ENCODE data around the gene PDE4D. TPM values are rescaled to one million over a fixed set of nuclear protein-coding genes. Genes with fewer than 3 reads are reported as not detected.

The PDE4D gene
- total RNA-seq, 2 experiments from 2014 or later, result 75.5 to 80.7 TPM

DNA sequence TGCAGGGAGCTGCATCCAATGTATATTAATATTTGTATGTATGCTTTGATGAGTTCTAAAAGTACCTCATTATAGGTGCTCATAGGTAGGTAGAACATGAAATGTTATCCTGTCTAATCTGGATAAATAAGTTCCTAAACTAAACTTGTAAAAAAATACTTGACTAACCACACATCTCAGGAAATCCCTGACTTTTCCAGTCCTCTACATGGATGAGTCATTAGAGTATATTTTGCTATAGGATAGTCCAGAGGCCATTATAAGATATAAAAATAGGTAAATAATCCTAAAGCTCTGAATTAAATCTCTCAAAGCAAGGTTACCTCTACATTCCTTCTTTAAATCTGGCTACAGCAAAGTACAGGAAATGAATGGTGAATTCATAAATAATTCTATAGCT, 906.3 kb downstream of the PDE4D start:
- POLR2A ChIA-PET, result interaction anchor here (1.1 kb wide), 1 partner anchor 12 kb away, joined by 3 read pairs; no protein-coding TSS in a partner anchor
- TF ChIP-seq, protein P1, sequence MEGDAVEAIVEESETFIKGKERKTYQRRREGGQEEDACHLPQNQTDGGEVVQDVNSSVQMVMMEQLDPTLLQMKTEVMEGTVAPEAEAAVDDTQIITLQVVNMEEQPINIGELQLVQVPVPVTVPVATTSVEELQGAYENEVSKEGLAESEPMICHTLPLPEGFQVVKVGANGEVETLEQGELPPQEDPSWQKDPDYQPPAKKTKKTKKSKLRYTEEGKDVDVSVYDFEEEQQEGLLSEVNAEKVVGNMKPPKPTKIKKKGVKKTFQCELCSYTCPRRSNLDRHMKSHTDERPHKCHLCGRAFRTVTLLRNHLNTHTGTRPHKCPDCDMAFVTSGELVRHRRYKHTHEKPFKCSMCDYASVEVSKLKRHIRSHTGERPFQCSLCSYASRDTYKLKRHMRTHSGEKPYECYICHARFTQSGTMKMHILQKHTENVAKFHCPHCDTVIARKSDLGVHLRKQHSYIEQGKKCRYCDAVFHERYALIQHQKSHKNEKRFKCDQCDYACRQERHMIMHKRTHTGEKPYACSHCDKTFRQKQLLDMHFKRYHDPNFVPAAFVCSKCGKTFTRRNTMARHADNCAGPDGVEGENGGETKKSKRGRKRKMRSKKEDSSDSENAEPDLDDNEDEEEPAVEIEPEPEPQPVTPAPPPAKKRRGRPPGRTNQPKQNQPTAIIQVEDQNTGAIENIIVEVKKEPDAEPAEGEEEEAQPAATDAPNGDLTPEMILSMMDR (IDR thresholded peaks at IDR 0.05), result no peak
- no peaks in the 10 kb centered on the region for H3K27me3 Mint-ChIP-seq
- intact Hi-C loops (cut with micrococcal nuclease), result no loop called here
- ATAC-seq, result no peak
- peaks cover 62% of the 10 kb centered on the region for H3K36me3 Mint-ChIP-seq (ENCODE audit: low read depth)
- CTCF ChIA-PET, result interaction anchor here (1.1 kb wide), 1 partner anchor 96 kb away, joined by 3 read pairs; no protein-coding TSS in a partner anchor
- no peaks in the 10 kb centered on the region for H3K9me3 Mint-ChIP-seq
- H3K4me1 Mint-ChIP-seq (ENCODE audit: low read depth), result peaks cover 5% of the 10 kb centered on the region
- no peak for DNase-seq
- no peak overlapping the region for H3K27ac Mint-ChIP-seq
- H3K4me3 Mint-ChIP-seq, result no peak overlapping the region

DNA sequence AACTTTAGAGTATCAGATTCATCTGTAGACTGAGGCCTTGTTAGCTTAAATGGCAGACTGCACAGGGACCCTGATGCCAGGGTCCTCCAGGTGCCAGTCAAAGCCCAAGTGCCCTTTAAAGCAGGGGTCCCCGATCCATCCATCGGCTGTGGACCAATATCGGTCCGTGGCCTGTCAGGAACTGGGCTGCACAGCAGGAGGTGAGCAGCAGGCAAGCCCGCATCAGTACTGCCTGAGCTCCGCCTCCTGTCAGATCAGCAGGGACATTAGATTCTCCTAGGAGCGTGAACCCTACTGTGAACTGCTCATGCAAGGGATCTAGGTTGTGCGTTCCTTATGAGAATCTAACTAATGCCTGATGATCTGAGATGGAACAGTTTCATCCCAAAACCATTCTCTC, 907.2 kb downstream of the PDE4D start:
- Mint-ChIP-seq H3K4me1 (ENCODE audit: low read depth) (peaks cover 2% of the 10 kb centered on the region), H3K27ac (no peak overlapping the region), H3K9me3 (no peaks in the 10 kb centered on the region), H3K27me3 (no peaks in the 10 kb centered on the region), H3K4me3 (no peak overlapping the region), H3K36me3 (ENCODE audit: low read depth) (peaks cover 58% of the 10 kb centered on the region)
- ATAC-seq (no peak), DNase-seq (no peak)
- POLR2A ChIA-PET, result no interaction called here
- intact Hi-C loops (cut with micrococcal nuclease), result no loop called here
- TF ChIP-seq, protein P1 (IDR thresholded peaks at IDR 0.05), result no peak
- CTCF ChIA-PET, result interaction anchor here (1.3 to 3.4 kb wide), 3 partner anchors 13 to 202 kb away, joined by 3 to 16 read pairs (median 8); no protein-coding TSS in a partner anchor

DNA sequence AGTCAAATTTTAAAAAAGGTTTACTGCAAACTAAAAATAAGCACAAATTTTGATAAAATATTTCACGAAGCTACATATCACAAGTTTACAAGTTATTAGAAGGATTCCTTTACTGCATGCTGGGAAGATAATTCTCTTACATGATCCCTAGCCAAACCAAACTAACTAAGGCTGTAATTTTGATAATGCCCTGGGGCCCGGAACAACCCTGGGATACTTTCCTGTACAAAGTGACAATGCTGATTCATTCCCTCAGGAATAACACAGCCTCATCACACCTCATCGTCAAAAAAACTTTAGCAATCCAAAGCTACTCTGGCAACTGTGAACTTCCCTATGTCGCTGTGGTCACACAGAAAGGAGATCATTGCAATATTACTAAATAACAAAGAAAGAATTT, 907.8 kb downstream of the PDE4D start:
- H3K4me3 Mint-ChIP-seq, result no peak overlapping the region
- TF ChIP-seq, protein P1 (IDR thresholded peaks at IDR 0.05), result no peak
- no peak overlapping the region for H3K27ac Mint-ChIP-seq
- no peaks in the 10 kb centered on the region for H3K4me1 Mint-ChIP-seq (ENCODE audit: low read depth)
- ChIA-PET CTCF (interaction anchor here (1.3 to 3.4 kb wide), 3 partner anchors 13 to 203 kb away, joined by 3 to 16 read pairs (median 8); no protein-coding TSS in a partner anchor), POLR2A (no interaction called here)
- intact Hi-C loops (cut with micrococcal nuclease), result no loop called here
- no peaks in the 10 kb centered on the region for H3K9me3 Mint-ChIP-seq
- peaks cover 59% of the 10 kb centered on the region for H3K36me3 Mint-ChIP-seq (ENCODE audit: low read depth)
- H3K27me3 Mint-ChIP-seq, result no peaks in the 10 kb centered on the region
- DNase-seq (no peak), ATAC-seq (no peak)

DNA sequence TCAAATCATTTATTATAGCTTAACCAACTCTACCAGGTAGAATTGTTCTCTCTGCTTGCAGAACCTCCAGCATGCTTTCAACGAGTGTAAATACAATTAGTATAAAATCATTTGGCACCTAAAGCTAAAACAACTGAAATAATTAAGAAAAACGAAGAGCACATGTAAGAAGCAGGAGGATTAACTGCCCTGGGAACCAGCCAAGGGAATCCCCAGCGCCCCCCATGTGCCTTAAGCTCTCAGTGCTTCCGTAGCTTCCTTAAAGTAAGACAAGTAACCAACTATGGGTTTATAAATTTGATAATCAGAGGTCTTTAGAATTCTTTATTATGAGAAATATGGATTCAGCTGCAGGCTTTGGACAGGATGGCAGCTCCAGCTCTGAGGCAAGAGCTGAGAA, 908.2 kb downstream of the PDE4D start:
- H3K27ac Mint-ChIP-seq, result no peak overlapping the region
- H3K4me1 Mint-ChIP-seq (ENCODE audit: low read depth), result peaks cover 2% of the 10 kb centered on the region
- H3K27me3 Mint-ChIP-seq, result no peaks in the 10 kb centered on the region
- TF ChIP-seq, protein P1 (IDR thresholded peaks at IDR 0.05), result no peak
- no peak overlapping the region for H3K4me3 Mint-ChIP-seq
- no peak for DNase-seq
- ATAC-seq, result no peak
- peaks cover 60% of the 10 kb centered on the region for H3K36me3 Mint-ChIP-seq (ENCODE audit: low read depth)
- intact Hi-C loops (cut with micrococcal nuclease), result no loop called here
- CTCF ChIA-PET, result interaction anchor here (0.9 to 3.4 kb wide), 4 partner anchors 14 to 203 kb away, joined by 3 to 16 read pairs (median 6); no protein-coding TSS in a partner anchor
- POLR2A ChIA-PET, result interaction anchor here (0.6 kb wide), 1 partner anchor 96 kb away, joined by 3 read pairs; no protein-coding TSS in a partner anchor
- no peaks in the 10 kb centered on the region for H3K9me3 Mint-ChIP-seq

DNA sequence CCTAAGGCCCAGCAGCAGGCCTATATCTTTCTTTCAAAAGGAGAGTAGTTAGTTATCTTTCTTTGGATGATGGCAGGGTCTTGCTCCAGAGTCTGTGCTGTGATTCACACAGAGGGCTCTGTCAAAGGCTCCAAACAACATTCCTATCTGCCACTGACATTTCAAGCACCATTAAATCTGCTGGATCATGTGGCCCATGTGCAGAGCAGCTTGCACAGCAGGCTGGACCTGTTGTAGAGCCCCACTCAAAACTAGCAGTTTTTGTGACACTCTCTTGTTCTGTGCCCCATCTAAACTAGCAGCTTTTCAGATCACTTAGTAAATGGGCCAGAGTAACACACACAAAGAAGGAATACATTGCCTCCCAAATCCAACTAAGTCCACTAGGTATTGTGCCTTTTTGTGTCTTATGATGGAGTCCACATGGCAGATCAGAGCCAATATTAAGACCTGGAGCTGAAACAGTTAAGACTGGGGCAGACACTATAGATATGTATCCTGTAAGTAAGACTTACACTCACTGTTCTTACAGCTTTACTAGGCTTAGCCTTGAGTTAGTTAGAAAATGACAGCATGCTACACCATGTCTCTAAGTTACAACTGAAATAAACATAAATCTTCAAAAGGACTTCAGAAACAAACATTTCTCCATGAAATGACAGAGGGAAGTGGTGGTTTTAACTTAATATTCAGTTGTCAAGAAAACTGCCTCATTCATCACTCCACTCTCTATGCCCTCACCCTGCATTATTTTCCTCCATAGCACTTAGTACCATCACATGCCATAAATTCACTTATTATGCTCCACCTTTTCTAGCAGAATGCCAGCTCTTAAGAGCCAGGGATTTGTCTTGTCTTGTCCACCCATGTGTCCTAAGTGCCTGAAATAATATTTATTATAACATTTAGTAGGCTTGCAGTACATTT, 909.7 kb downstream of the PDE4D start:
- TF ChIP-seq, protein P1 (IDR thresholded peaks at IDR 0.05), result no peak
- no peak overlapping the region for H3K4me3 Mint-ChIP-seq
- no peak for ATAC-seq
- DNase-seq, result no peak
- no peak overlapping the region for H3K27ac Mint-ChIP-seq
- ChIA-PET CTCF (interaction anchor here (1.1 to 3.4 kb wide), 3 partner anchors 97 to 205 kb away, joined by 5 to 16 read pairs (median 8); no protein-coding TSS in a partner anchor), POLR2A (interaction anchor here (1.6 kb wide), 1 partner anchor 9 kb away, joined by 4 read pairs; no protein-coding TSS in a partner anchor)
- intact Hi-C loops (cut with micrococcal nuclease), result no loop called here
- H3K9me3 Mint-ChIP-seq, result no peaks in the 10 kb centered on the region
- no peaks in the 10 kb centered on the region for H3K27me3 Mint-ChIP-seq
- peaks cover 61% of the 10 kb centered on the region for H3K36me3 Mint-ChIP-seq (ENCODE audit: low read depth)
- peaks cover 2% of the 10 kb centered on the region for H3K4me1 Mint-ChIP-seq (ENCODE audit: low read depth)
